Neural progenitor cell (in vitro differentiated cells): Measurements from ENCODE around the gene ALDH1L1. TPM values are rescaled to one million over a fixed set of nuclear protein-coding genes. Genes with fewer than 3 reads are reported as not detected.

Experiments
- DNase-seq: peaks from one replicate; pipeline ENCODE4 v3.0.0-alpha.2; 2016; ENCODE audit warnings: low spot score
- H2AFZ ChIP-seq: fragments of 200-600 bp; sonication (generic); replicated peaks from 2 replicates; pipeline ENCODE4 v1.6.1; 2016; ENCODE audit warnings: antibody characterized with exemption
- H3F3A ChIP-seq: fragments of 200-600 bp; sonication (generic); 2 replicates; pipeline ENCODE4 v1.6.1; 2016; ENCODE audit warnings: antibody characterized with exemption, low read depth
- H3K27ac ChIP-seq: fragments of 200-600 bp; sonication (generic); 2 replicates; pipeline ENCODE4 v1.5.1; 2016; ENCODE audit warnings: mild to moderate bottlenecking
- H3K27me3 ChIP-seq: fragments of 200-600 bp; sonication (generic); 2 replicates; pipeline ENCODE4 v1.6.1; 2016; ENCODE audit warnings: mild to moderate bottlenecking, moderate library complexity
- H3K36me3 ChIP-seq: fragments of 200-600 bp; sonication (generic); 2 replicates; pipeline ENCODE4 v1.5.1; 2016
- H3K4me1 ChIP-seq: fragments of 200-600 bp; sonication (generic); 2 replicates; pipeline ENCODE4 v1.6.1; 2016; ENCODE audit warnings: mixed run types
- H3K4me2 ChIP-seq: fragments of 200-600 bp; sonication (generic); 2 replicates; pipeline ENCODE4 v1.6.1; 2016
- H3K4me3 ChIP-seq: fragments of 200-600 bp; sonication (generic); 2 replicates; pipeline ENCODE4 v1.5.1; 2016
- H3K79me2 ChIP-seq: fragments of 200-600 bp; sonication (generic); 2 replicates; pipeline ENCODE4 v1.6.1; 2016; ENCODE audit warnings: low read depth
- H3K9ac ChIP-seq: fragments of 200-600 bp; sonication (generic); 2 replicates; pipeline ENCODE4 v1.6.1; 2016
- H3K9me3 ChIP-seq: fragments of 200-600 bp; sonication (generic); 2 replicates; pipeline ENCODE4 v1.5.1; 2016; ENCODE audit warnings: low read depth
- H4K20me1 ChIP-seq: fragments of 200-600 bp; sonication (generic); 2 replicates; pipeline ENCODE4 v1.6.1; 2016; ENCODE audit warnings: low read depth
- H3K27ac Mint-ChIP-seq: 3 replicates; pipeline ENCODE4 v1.8.0; 2021; ENCODE audit warnings: mixed read lengths
- H3K27me3 Mint-ChIP-seq: 2 replicates; pipeline ENCODE4 v1.8.0; 2022; ENCODE audit warnings: low read depth, mild to moderate bottlenecking, inconsistent platforms, moderate library complexity, mixed read lengths; ENCODE audit not compliant: insufficient read depth
- H3K36me3 Mint-ChIP-seq: 3 replicates; pipeline ENCODE4 v1.8.0; 2021; ENCODE audit warnings: mixed read lengths
- H3K4me1 Mint-ChIP-seq: 3 replicates; pipeline ENCODE4 v1.8.0; 2021; ENCODE audit warnings: mixed read lengths
- H3K4me3 Mint-ChIP-seq: 3 replicates; pipeline ENCODE4 v1.8.0; 2021; ENCODE audit warnings: mild to moderate bottlenecking, moderate library complexity, mixed read lengths
- H3K9me3 Mint-ChIP-seq: 3 replicates; pipeline ENCODE4 v1.8.0; 2020; ENCODE audit warnings: mixed read lengths
- EZH2 ChIP-seq: fragments of 200-600 bp; sonication (generic); IDR thresholded peaks from 2 replicates; pipeline ENCODE4 v1.6.1; 2017; ENCODE audit warnings: antibody characterized with exemption, mild to moderate bottlenecking, moderate library complexity
- EZH2phosphoT487 ChIP-seq: fragments of 200-600 bp; sonication (generic); IDR thresholded peaks from 2 replicates; pipeline ENCODE4 v1.6.1; 2017; ENCODE audit warnings: antibody characterized with exemption
- total RNA-seq: library from RNA; depleted of rRNA; stranded (reverse); fragments of >200 nt; gene quantifications from 2 replicates; pipeline ENCODE4 v1.2.3, GENCODE V29; 2015; ENCODE audit warnings: low replicate concordance
- TF ChIP-seq, protein P1 (sequence below): fragments of 200-600 bp; sonication (generic); IDR thresholded peaks from 2 replicates; pipeline ENCODE4 v1.5.1; 2017; ENCODE audit warnings: antibody characterized with exemption, mild to moderate bottlenecking

The ALDH1L1 gene
- total RNA-seq, 1 donor from 2014 or later = 0.60 TPM

DNA sequence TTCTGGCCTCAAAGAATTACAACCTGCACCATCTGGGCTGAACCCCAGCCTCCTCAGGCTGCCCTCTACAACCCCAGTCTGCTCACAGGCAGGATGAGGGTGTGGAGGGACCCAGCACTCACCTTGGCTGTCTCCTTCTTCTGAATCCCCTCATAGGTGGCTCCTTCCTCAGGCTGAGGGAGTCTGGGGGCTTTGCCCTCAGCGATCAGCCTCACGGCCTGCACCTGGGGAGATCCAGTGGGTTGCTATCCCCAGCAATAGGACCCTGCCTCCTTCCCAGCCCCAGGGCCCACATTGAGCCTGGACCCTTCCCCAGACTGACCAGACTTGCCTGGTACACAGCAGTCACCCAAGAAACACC lies 25.1 kb downstream of the ALDH1L1 start:
- Histone ChIP-seq H3K4me3 (no peak overlapping the region), H3K9ac (no peak overlapping the region), H3K36me3 (no peaks in the 10 kb centered on the region), H3F3A (no peaks in the 10 kb centered on the region), H3K27me3 (no peaks in the 10 kb centered on the region), H3K79me2 (no peaks in the 10 kb centered on the region), H4K20me1 (no peaks in the 10 kb centered on the region), H2AFZ (no peak overlapping the region), H3K4me2 (no peak overlapping the region), H3K4me1 (no peaks in the 10 kb centered on the region), H3K27ac (no peak overlapping the region), H3K9me3 (no peaks in the 10 kb centered on the region)
- Mint-ChIP-seq H3K4me3 (no peak overlapping the region), H3K9me3 (no peaks in the 10 kb centered on the region), H3K36me3 (no peaks in the 10 kb centered on the region), H3K27ac (no peak overlapping the region), H3K27me3 (peaks cover 7% of the 10 kb centered on the region), H3K4me1 (peaks cover 16% of the 10 kb centered on the region)
- no peak for TF ChIP-seq EZH2
- TF ChIP-seq, protein P1, sequence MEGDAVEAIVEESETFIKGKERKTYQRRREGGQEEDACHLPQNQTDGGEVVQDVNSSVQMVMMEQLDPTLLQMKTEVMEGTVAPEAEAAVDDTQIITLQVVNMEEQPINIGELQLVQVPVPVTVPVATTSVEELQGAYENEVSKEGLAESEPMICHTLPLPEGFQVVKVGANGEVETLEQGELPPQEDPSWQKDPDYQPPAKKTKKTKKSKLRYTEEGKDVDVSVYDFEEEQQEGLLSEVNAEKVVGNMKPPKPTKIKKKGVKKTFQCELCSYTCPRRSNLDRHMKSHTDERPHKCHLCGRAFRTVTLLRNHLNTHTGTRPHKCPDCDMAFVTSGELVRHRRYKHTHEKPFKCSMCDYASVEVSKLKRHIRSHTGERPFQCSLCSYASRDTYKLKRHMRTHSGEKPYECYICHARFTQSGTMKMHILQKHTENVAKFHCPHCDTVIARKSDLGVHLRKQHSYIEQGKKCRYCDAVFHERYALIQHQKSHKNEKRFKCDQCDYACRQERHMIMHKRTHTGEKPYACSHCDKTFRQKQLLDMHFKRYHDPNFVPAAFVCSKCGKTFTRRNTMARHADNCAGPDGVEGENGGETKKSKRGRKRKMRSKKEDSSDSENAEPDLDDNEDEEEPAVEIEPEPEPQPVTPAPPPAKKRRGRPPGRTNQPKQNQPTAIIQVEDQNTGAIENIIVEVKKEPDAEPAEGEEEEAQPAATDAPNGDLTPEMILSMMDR = no peak
- TF ChIP-seq EZH2phosphoT487 = no peak
- no peak for DNase-seq

GRCh38 chr3:126154391-126155279 lies 25.8 kb downstream of the ALDH1L1 start:
- no peak for DNase-seq
- no peak overlapping the region for H3K9ac ChIP-seq
- no peak overlapping the region for H3K4me3 Mint-ChIP-seq
- no peak overlapping the region for H2AFZ ChIP-seq
- H3K9me3 Mint-ChIP-seq = no peaks in the 10 kb centered on the region
- no peak overlapping the region for H3K27ac Mint-ChIP-seq
- TF ChIP-seq EZH2 = no peak
- TF ChIP-seq, protein P1 = no peak
- TF ChIP-seq EZH2phosphoT487 = no peak
- H3K9me3 ChIP-seq = no peaks in the 10 kb centered on the region
- H3K4me1 ChIP-seq = no peaks in the 10 kb centered on the region
- H4K20me1 ChIP-seq = no peaks in the 10 kb centered on the region
- no peaks in the 10 kb centered on the region for H3K36me3 Mint-ChIP-seq
- no peaks in the 10 kb centered on the region for H3K27me3 ChIP-seq
- no peak overlapping the region for H3K4me2 ChIP-seq
- H3K79me2 ChIP-seq = no peaks in the 10 kb centered on the region
- no peaks in the 10 kb centered on the region for H3K36me3 ChIP-seq
- no peak overlapping the region for H3K4me3 ChIP-seq
- H3K27me3 Mint-ChIP-seq = peaks cover 7% of the 10 kb centered on the region
- peaks cover 16% of the 10 kb centered on the region for H3K4me1 Mint-ChIP-seq
- no peak overlapping the region for H3K27ac ChIP-seq
- H3F3A ChIP-seq = no peaks in the 10 kb centered on the region

DNA sequence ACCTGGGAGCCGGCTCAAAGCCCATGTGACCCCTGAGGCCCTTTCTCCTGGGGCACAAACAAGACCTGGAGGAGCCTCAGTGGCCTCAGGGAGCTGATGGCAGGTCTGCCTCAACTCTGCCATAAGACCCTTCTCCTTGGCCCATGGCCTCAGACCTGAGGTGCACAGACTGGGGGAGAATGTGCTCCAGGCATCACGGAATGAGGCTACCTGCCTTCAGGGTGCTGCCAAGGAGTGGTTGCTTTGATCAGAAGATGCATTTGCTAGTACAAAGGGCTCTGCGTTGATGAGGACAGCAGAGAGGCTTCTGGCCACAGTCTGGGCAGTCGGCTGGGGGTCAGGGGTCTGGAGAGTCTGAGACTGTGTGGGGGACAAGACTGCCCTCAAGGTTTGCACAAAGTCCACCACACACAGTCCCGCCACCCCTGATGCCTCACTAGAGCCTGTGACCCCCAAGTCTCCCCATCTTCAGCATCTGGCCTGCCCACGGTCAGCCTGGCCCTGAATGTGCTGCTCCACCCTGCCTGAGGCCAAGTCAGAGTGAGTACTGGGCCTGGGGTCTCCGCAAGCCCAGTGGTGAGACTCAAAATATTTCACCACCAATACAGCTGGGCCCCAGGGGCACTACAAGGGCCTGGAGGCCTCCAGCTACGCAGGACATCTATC lies 26.6 kb downstream of the ALDH1L1 start:
- H3K27ac ChIP-seq = no peak overlapping the region
- H3K4me2 ChIP-seq = no peak overlapping the region
- no peaks in the 10 kb centered on the region for H3K9me3 Mint-ChIP-seq
- no peaks in the 10 kb centered on the region for H3F3A ChIP-seq
- H3K9ac ChIP-seq = no peak overlapping the region
- H3K4me3 ChIP-seq = no peak overlapping the region
- H3K36me3 Mint-ChIP-seq = no peaks in the 10 kb centered on the region
- no peaks in the 10 kb centered on the region for H3K36me3 ChIP-seq
- no peaks in the 10 kb centered on the region for H3K4me1 ChIP-seq
- DNase-seq = no peak
- H3K9me3 ChIP-seq = no peaks in the 10 kb centered on the region
- no peak overlapping the region for H2AFZ ChIP-seq
- no peaks in the 10 kb centered on the region for H3K27me3 ChIP-seq
- H3K4me1 Mint-ChIP-seq = peaks cover 9% of the 10 kb centered on the region
- H3K27me3 Mint-ChIP-seq = peaks cover 7% of the 10 kb centered on the region
- no peaks in the 10 kb centered on the region for H4K20me1 ChIP-seq
- TF ChIP-seq EZH2 = no peak
- no peak for TF ChIP-seq EZH2phosphoT487
- TF ChIP-seq, protein P1 = no peak
- H3K4me3 Mint-ChIP-seq = no peak overlapping the region
- H3K27ac Mint-ChIP-seq = no peak overlapping the region
- no peaks in the 10 kb centered on the region for H3K79me2 ChIP-seq
